Breast epithelium (tissue), 4 donors: Measurements from ENCODE around the gene NDUFV2. TPM values are rescaled to one million over a fixed set of nuclear protein-coding genes. Genes with fewer than 3 reads are reported as not detected.
"Not testable (repeated sequence)": the region's sequence is repeated elsewhere in the genome, so short reads cannot be mapped to it uniquely, and the experiment has no call there.

Source experiments
- DNase-seq, 2 donors: peaks; one replicate each; pipeline ENCODE4 v3.0.0-alpha.2; 2019; ENCODE audit warnings: low spot score in 2 of 2
- H3K27ac ChIP-seq, 2 donors: fragments of 200-600 bp; sonication (generic) in 1 of 2; one replicate each; pipeline ENCODE4 v1.5.1; 2016 to 2019; ENCODE audit warnings: mild to moderate bottlenecking in 1 of 2
- H3K27me3 ChIP-seq, 2 donors: fragments of 200-600 bp; sonication (generic) in 1 of 2; one replicate each; pipeline versions ENCODE4 v1.5.1 to v1.6.0; 2017 to 2019; ENCODE audit warnings: control low read depth in 1 of 2, mild to moderate bottlenecking in 1 of 2
- H3K36me3 ChIP-seq: fragments of 200-600 bp; one replicate; pipeline ENCODE4 v1.5.1; 2019
- H3K4me1 ChIP-seq, 2 donors: fragments of 200-600 bp; sonication (generic); one replicate each; pipeline ENCODE4 v1.5.1; 2016 to 2019; ENCODE audit warnings: control low read depth in 1 of 2
- H3K4me3 ChIP-seq, 3 donors: fragments of 200-600 bp; sonication (generic); 1 replicate in 2 of 3; 2 replicates in 1 of 3; pipeline ENCODE4 v1.5.1; 2016 to 2019; ENCODE audit warnings: mild to moderate bottlenecking in 3 of 3, moderate library complexity in 2 of 3
- H3K9me3 ChIP-seq, 2 donors: fragments of 200-600 bp; sonication (generic) in 1 of 2; one replicate each; pipeline ENCODE4 v1.5.1; 2016 to 2019; ENCODE audit warnings: control low read depth in 1 of 2
- CTCF ChIP-seq, 3 donors: fragments of 450-650 bp; IDR thresholded peaks; one replicate each; pipeline ENCODE4 v1.5.1; 2016 to 2017; ENCODE audit warnings: antibody characterized with exemption in 3 of 3, mild to moderate bottlenecking in 3 of 3, moderate library complexity in 3 of 3
- POLR2A ChIP-seq: fragments of 450-650 bp; IDR thresholded peaks from one replicate; pipeline ENCODE4 v1.6.1; 2016; ENCODE audit warnings: antibody characterized with exemption, mild to moderate bottlenecking, moderate library complexity
- POLR2AphosphoS5 ChIP-seq, 3 donors: sonication (generic); formaldehyde crosslinking; IDR thresholded peaks; one replicate each; pipeline ENCODE4 v1.6.1; 2017; ENCODE audit warnings: antibody characterized with exemption in 3 of 3
- intact Hi-C: fragments of 100-400 bp; cut with DNase I; formaldehyde crosslinking; loops from one replicate; pipeline ENCODE4 v1.15.1; 2023; ENCODE audit warnings: low total_unique reads
- total RNA-seq, 3 donors: library from RNA; depleted of rRNA; stranded (reverse); fragments of >200 nt; gene quantifications; one replicate each; pipeline ENCODE4 v1.1.0, GENCODE V29; 2016

Gene NDUFV2
- total RNA-seq, 3 donors from 2014 or later, result 106 to 116 (median 113) TPM

- no peak for DNase-seq
- Histone ChIP-seq H3K9me3 (no peaks in the 10 kb centered on the region), H3K4me3 (no peak overlapping the region), H3K27ac (no peak overlapping the region), H3K36me3 (no peaks in the 10 kb centered on the region), H3K4me1 (no peaks in the 10 kb centered on the region), H3K27me3 (no peaks in the 10 kb centered on the region)
- no peak for TF ChIP-seq POLR2A
- intact Hi-C loops, result no loop called here
These were observed 14.2 kb upstream of the NDUFV2 start for GRCh38 chr18:9088252-9088651.

GRCh38 chr18:9088727-9089126, 13.8 kb upstream of the NDUFV2 start:
- H3K4me1 ChIP-seq, H3K36me3 ChIP-seq, H3K27ac ChIP-seq, DNase-seq, intact Hi-C loops, H3K9me3 ChIP-seq, H3K4me3 ChIP-seq, H3K27me3 ChIP-seq: not testable (repeated sequence)

- DNase-seq, result no peak
- no peaks in the 10 kb centered on the region for H3K4me1 ChIP-seq
- intact Hi-C loops, result no loop called here
- no peak overlapping the region for H3K4me3 ChIP-seq
- TF ChIP-seq POLR2A, result no peak
- TF ChIP-seq CTCF (IDR thresholded peaks at IDR 0.05), result no peak
- no peak for TF ChIP-seq POLR2AphosphoS5 (IDR thresholded peaks at IDR 0.05)
- H3K36me3 ChIP-seq, result no peaks in the 10 kb centered on the region
- H3K9me3 ChIP-seq, result no peaks in the 10 kb centered on the region
- no peak overlapping the region for H3K27ac ChIP-seq
- H3K27me3 ChIP-seq, result no peaks in the 10 kb centered on the region
These were observed 11.9 kb upstream of the NDUFV2 start for GRCh38 chr18:9090578-9090977.

- intact Hi-C loops, result no loop called here
- H3K4me3 ChIP-seq, result no peak overlapping the region
- no peak overlapping the region for H3K27ac ChIP-seq
- H3K27me3 ChIP-seq, result no peaks in the 10 kb centered on the region
- no peaks in the 10 kb centered on the region for H3K4me1 ChIP-seq
- no peak for DNase-seq
- no peaks in the 10 kb centered on the region for H3K36me3 ChIP-seq
- no peaks in the 10 kb centered on the region for H3K9me3 ChIP-seq
- no peak for TF ChIP-seq POLR2AphosphoS5 (IDR thresholded peaks at IDR 0.05)
- TF ChIP-seq CTCF (IDR thresholded peaks at IDR 0.05), result no peak
- TF ChIP-seq POLR2A, result no peak
These were observed 11.4 kb upstream of the NDUFV2 start for GRCh38 chr18:9091066-9091476.

GRCh38 chr18:9092665-9093064, 9.8 kb upstream of the NDUFV2 start:
- H3K4me1 ChIP-seq, result no peaks in the 10 kb centered on the region
- no peak overlapping the region for H3K27ac ChIP-seq
- H3K36me3 ChIP-seq, result no peaks in the 10 kb centered on the region
- intact Hi-C loops, result no loop called here
- TF ChIP-seq CTCF (IDR thresholded peaks at IDR 0.05) (no peak), POLR2AphosphoS5 (IDR thresholded peaks at IDR 0.05) (no peak), POLR2A (no peak)
- H3K9me3 ChIP-seq, result no peaks in the 10 kb centered on the region
- no peak overlapping the region for H3K4me3 ChIP-seq
- DNase-seq, result no peak
- H3K27me3 ChIP-seq, result no peaks in the 10 kb centered on the region

- not testable (repeated sequence) for H3K4me1 ChIP-seq, H3K27me3 ChIP-seq
These were observed 9.4 kb upstream of the NDUFV2 start for GRCh38 chr18:9093109-9093508.

More at GRCh38 chr18:9093109-9093508, 9.4 kb upstream of the NDUFV2 start:
- H3K9me3 ChIP-seq, H3K36me3 ChIP-seq, H3K27ac ChIP-seq, intact Hi-C loops, DNase-seq, H3K4me3 ChIP-seq: not testable (repeated sequence)
